B cell (primary cell): ENCODE measurements around the gene IDH2. TPM values are rescaled to one million over a fixed set of nuclear protein-coding genes. Genes with fewer than 3 reads are reported as not detected.

Experiments
- ATAC-seq: fragments of 200-7000 bp; cut with Tn5 transposase; one replicate; pipeline ENCODE4 v1.10.0; 2021; ENCODE audit warnings: low read depth, mild to moderate bottlenecking, moderate number of reproducible peaks, moderate library complexity
- CTCF ChIA-PET: fragments of 350-600 bp; sonication (Branson Sonifier 250); formaldehyde crosslinking; loops from one replicate; lab custom pipeline; 2021; ENCODE audit warnings: antibody characterized with exemption, inconsistent platforms; lab: Charles Lee
- POLR2A ChIA-PET: fragments of 350-600 bp; sonication (Branson Sonifier 250); formaldehyde crosslinking; loops from one replicate; lab custom pipeline; 2021; ENCODE audit warnings: antibody characterized with exemption; lab: Charles Lee
- DNase-seq: peaks from one replicate; pipeline ENCODE4 v3.0.0; 2013
- H2AFZ ChIP-seq: 2 replicates; pipeline ENCODE4 v1.6.1; 2012; ENCODE audit warnings: mild to moderate bottlenecking, low read depth, low read length; ENCODE audit not compliant: insufficient read depth, poor library complexity, severe bottlenecking
- H3K27ac ChIP-seq, 2 donors: 1 replicate in 1 of 2; 2 replicates in 1 of 2; pipeline ENCODE4 v1.5.1; 2012 to 2013; ENCODE audit warnings: low read length in 2 of 2, mild to moderate bottlenecking in 2 of 2, moderate library complexity in 1 of 2
- H3K27me3 ChIP-seq, 4 experiments: fragments of 200-600 bp in 1 of 4; sonication (generic) in 1 of 4; replicated peaks in 1 of 4; 1 replicate in 2 of 4; 2 replicates in 2 of 4; pipeline versions ENCODE4 v1.6.1 to v1.7.0; 2013 to 2016; ENCODE audit warnings: low read length in 3 of 4, mild to moderate bottlenecking in 2 of 4, mixed read lengths in 1 of 4, moderate library complexity in 1 of 4; ENCODE audit not compliant: insufficient read depth in 4 of 4, control insufficient read depth in 3 of 4; ENCODE audit errors: control extremely low read depth in 1 of 4
- H3K36me3 ChIP-seq, 2 experiments: replicated peaks in 1 of 2; 1 replicate in 1 of 2; 2 replicates in 1 of 2; pipeline versions ENCODE4 v1.6.1 to v1.7.1; 2013; ENCODE audit warnings: low read length in 1 of 2; ENCODE audit not compliant: insufficient read depth in 2 of 2, control insufficient read depth in 1 of 2; ENCODE audit errors: control extremely low read depth in 1 of 2, extremely low read depth in 1 of 2
- H3K4me1 ChIP-seq, 2 donors: fragments of 200-600 bp in 1 of 2; sonication (generic) in 1 of 2; 1 replicate in 1 of 2; 2 replicates in 1 of 2; pipeline versions ENCODE4 v1.5.1 to v1.6.1; 2013 to 2017; ENCODE audit warnings: low read length in 2 of 2; ENCODE audit not compliant: control insufficient read depth in 2 of 2, insufficient read depth in 2 of 2
- H3K4me2 ChIP-seq: replicated peaks from 2 replicates; pipeline ENCODE3; 2012; ENCODE audit warnings: mild to moderate bottlenecking, low read depth, low read length; ENCODE audit not compliant: poor library complexity, severe bottlenecking
- H3K4me3 ChIP-seq, 5 experiments: fragments of 200-600 bp in 1 of 5; sonication (generic) in 1 of 5; 1 replicate in 3 of 5; 2 replicates in 2 of 5; pipeline versions ENCODE4 v1.5.1 to v1.7.0; 2011 to 2016; ENCODE audit warnings: low read length in 4 of 5, mild to moderate bottlenecking in 4 of 5, low read depth in 2 of 5, control low read depth in 1 of 5, moderate library complexity in 1 of 5; ENCODE audit not compliant: insufficient read depth in 1 of 5; ENCODE audit errors: control extremely low read depth in 1 of 5, extremely low read depth in 1 of 5
- H3K79me2 ChIP-seq: fragments of 200-600 bp; sonication (generic); one replicate; pipeline ENCODE4 v1.6.0; 2016; ENCODE audit warnings: low read length; ENCODE audit not compliant: control insufficient read depth, insufficient read depth
- H3K9ac ChIP-seq: fragments of 200-600 bp; sonication (generic); 2 replicates; pipeline ENCODE4 v1.6.1; 2017; ENCODE audit warnings: mild to moderate bottlenecking, low read length, moderate library complexity
- H3K9me3 ChIP-seq, 3 donors: one replicate each; pipeline versions ENCODE4 v1.6.1 to v1.7.1; 2013; ENCODE audit warnings: low read length in 2 of 3; ENCODE audit not compliant: control insufficient read depth in 2 of 3, insufficient read depth in 1 of 3; ENCODE audit errors: control extremely low read depth in 1 of 3
- H4K20me1 ChIP-seq: 2 replicates; pipeline ENCODE4 v1.6.0; 2012; ENCODE audit warnings: mild to moderate bottlenecking, low read length; ENCODE audit not compliant: insufficient read depth, control insufficient read depth, poor library complexity, severe bottlenecking
- H3K27ac Mint-ChIP-seq: one replicate; pipeline ENCODE4 v1.8.0; 2021; ENCODE audit warnings: mixed read lengths
- H3K27me3 Mint-ChIP-seq: one replicate; pipeline ENCODE4 v1.8.0; 2021; ENCODE audit warnings: mixed read lengths
- H3K4me1 Mint-ChIP-seq: one replicate; pipeline ENCODE4 v1.8.0; 2021; ENCODE audit warnings: mixed read lengths
- H3K4me3 Mint-ChIP-seq: one replicate; pipeline ENCODE4 v1.8.0; 2021; ENCODE audit warnings: mixed read lengths
- H3K9me3 Mint-ChIP-seq: one replicate; pipeline ENCODE4 v1.8.0; 2022; ENCODE audit warnings: mixed read lengths; ENCODE audit not compliant: insufficient read depth
- EZH2 ChIP-seq: IDR thresholded peaks from 2 replicates; pipeline ENCODE4 v1.6.1; 2012; ENCODE audit warnings: borderline replicate concordance, low read depth, mild to moderate bottlenecking, moderate library complexity, low read length; ENCODE audit not compliant: insufficient read depth, poor library complexity, severe bottlenecking
- WGBS: methylation state at CpG from one replicate; pipeline ENCODE4 v1.1.5; 2013; ENCODE audit warnings: missing lambda C conversion rate; ENCODE audit not compliant: insufficient coverage; 5-methylcytosine and 5-hydroxymethylcytosine counted together
- intact Hi-C: fragments of 100-400 bp; cut with micrococcal nuclease; formaldehyde crosslinking; loops from one replicate; pipeline ENCODE4 v1.10.0; 2022
- polyA plus RNA-seq: library from polyadenylated mRNA; depleted of rRNA; stranded (reverse); fragments of >200 nt; gene quantifications from 2 replicates; pipeline ENCODE4 v1.2.3, GENCODE V29; 2012
- total RNA-seq, 2 donors: library from RNA; stranded (reverse); fragments of 120-200 nt in 1 of 2; gene quantifications; 1 replicate in 1 of 2; 2 replicates in 1 of 2; pipeline versions ENCODE4 v1.2.3 to v1.2.4, GENCODE V29; 2013 to 2022
- TF ChIP-seq, protein P1 (sequence below): fragments of 200-600 bp; IDR thresholded peaks from one replicate; pipeline ENCODE4 v1.8.0; 2022; ENCODE audit warnings: antibody characterized with exemption, mild to moderate bottlenecking

Gene IDH2
- total and polyA plus RNA-seq, 2 donors (not counting 1 experiment from before 2014, with no cell fraction given), result 30.7 to 35.8 TPM

DNA sequence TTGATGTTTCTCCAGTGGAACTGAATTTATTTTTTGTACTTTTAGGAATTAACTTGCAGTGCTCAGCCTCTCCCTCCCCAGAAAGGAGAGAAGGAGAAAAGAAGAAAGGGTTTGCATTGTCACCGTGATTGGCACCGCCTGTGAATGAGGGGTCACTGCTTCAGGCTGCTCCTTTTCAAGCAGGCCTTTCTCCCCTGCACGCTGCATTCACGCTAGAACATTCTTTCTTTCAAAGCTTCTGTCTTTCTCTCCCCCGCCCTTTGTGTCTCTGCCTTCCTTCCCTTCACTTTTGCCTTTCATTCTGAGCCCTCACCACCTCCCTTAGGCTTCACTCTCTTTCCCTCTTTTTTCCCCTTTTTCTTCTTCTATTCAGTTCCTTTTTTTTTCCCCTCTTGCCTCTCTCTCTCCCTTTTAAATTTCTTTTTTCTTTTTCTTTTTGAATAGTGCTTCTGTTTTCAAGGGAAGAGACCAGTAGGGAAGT lies 58.7 kb downstream of the IDH2 start:
- no peaks in the 10 kb centered on the region for H3K27me3 Mint-ChIP-seq
- H4K20me1 ChIP-seq, result no peaks in the 10 kb centered on the region
- peaks cover 92% of the 10 kb centered on the region for H3K79me2 ChIP-seq
- WGBS, result 94% methylated on average over 3 of the region's 5 CpGs
- no peaks in the 10 kb centered on the region for H3K9me3 Mint-ChIP-seq
- peaks cover 40 to 49% of the 10 kb centered on the region in 2 donors for H3K4me1 ChIP-seq
- H3K4me1 Mint-ChIP-seq, result peaks cover 68% of the 10 kb centered on the region
- POLR2A ChIA-PET, result no interaction called here
- H2AFZ ChIP-seq, result no peak overlapping the region
- DNase-seq (no peak), ATAC-seq (no peak)
- no peaks in the 10 kb centered on the region for H3K9me3 ChIP-seq
- no peak for TF ChIP-seq EZH2
- TF ChIP-seq, protein P1, sequence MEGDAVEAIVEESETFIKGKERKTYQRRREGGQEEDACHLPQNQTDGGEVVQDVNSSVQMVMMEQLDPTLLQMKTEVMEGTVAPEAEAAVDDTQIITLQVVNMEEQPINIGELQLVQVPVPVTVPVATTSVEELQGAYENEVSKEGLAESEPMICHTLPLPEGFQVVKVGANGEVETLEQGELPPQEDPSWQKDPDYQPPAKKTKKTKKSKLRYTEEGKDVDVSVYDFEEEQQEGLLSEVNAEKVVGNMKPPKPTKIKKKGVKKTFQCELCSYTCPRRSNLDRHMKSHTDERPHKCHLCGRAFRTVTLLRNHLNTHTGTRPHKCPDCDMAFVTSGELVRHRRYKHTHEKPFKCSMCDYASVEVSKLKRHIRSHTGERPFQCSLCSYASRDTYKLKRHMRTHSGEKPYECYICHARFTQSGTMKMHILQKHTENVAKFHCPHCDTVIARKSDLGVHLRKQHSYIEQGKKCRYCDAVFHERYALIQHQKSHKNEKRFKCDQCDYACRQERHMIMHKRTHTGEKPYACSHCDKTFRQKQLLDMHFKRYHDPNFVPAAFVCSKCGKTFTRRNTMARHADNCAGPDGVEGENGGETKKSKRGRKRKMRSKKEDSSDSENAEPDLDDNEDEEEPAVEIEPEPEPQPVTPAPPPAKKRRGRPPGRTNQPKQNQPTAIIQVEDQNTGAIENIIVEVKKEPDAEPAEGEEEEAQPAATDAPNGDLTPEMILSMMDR, result no peak
- H3K27ac ChIP-seq, result no peak overlapping the region
- no peaks in the 10 kb centered on the region for H3K27me3 ChIP-seq
- CTCF ChIA-PET, result no interaction called here
- H3K4me3 Mint-ChIP-seq, result no peak overlapping the region
- no peak overlapping the region for H3K4me3 ChIP-seq
- intact Hi-C loops, result no loop called here
- no peaks in the 10 kb centered on the region for H3K36me3 ChIP-seq
- H3K27ac Mint-ChIP-seq, result no peak overlapping the region
- H3K9ac ChIP-seq, result no peak overlapping the region
- H3K4me2 ChIP-seq, result no peak overlapping the region

DNA sequence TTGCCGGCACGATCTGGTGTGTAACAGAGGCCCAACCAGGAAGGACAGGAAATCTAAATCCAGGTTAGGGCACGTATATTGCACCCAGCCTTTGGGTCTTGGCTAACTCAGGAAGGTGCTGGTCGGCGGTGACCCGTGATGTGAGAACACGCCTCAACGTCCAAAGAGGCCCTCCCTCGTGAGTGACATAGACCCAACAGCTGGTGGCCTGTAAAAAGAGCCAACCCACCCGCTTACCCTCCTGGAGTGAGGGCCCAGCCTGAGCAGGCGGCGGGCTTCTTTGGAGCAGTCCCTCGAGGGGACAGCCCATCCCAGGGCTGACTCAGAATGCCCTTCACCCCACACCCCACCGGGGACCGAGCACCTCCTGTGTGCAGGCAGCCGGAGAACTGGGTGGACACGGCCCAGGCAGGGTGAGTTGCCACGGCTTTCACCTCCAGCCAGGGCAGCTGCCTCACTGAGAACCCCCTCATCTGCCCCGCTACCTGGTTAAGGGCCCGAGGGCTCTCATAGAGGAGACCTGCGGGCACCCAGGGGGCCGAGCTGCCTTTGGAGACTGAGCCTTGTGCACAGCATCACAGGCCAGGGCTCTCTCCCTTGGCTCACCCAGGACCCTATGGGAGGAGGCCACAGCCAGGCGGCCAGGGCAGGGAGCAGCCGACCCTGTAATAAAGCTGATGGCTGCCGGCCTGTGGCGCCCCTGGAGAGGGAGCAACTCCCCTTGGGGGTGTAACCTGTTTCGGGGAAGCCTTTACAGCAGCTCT lies 59.3 kb downstream of the IDH2 start:
- Histone ChIP-seq H3K4me2 (no peak overlapping the region), H2AFZ (no peak overlapping the region), H3K9me3 (no peaks in the 10 kb centered on the region), H3K4me3 (no peak overlapping the region), H3K36me3 (no peaks in the 10 kb centered on the region), H4K20me1 (no peaks in the 10 kb centered on the region), H3K9ac (no peak overlapping the region), H3K4me1 (peaks cover 40 to 49% of the 10 kb centered on the region in 2 donors), H3K79me2 (peaks cover 92% of the 10 kb centered on the region), H3K27ac (no peak overlapping the region), H3K27me3 (no peaks in the 10 kb centered on the region)
- TF ChIP-seq, protein P1, result no peak
- no peak for TF ChIP-seq EZH2
- Mint-ChIP-seq H3K27ac (no peak overlapping the region), H3K9me3 (no peaks in the 10 kb centered on the region), H3K27me3 (no peaks in the 10 kb centered on the region), H3K4me3 (no peak overlapping the region), H3K4me1 (peaks cover 68% of the 10 kb centered on the region)
- intact Hi-C loops, result no loop called here
- CTCF ChIA-PET, result no interaction called here
- 95% methylated on average over 25 of the region's 27 CpGs for WGBS
- no peak for DNase-seq
- POLR2A ChIA-PET, result no interaction called here
- ATAC-seq, result no peak
